IMR-90 (cell line): ENCODE measurements around the gene WDR47. TPM values are rescaled to one million over a fixed set of nuclear protein-coding genes. Genes with fewer than 3 reads are reported as not detected.

Experiments used
- ATAC-seq: fragments of 200-7000 bp; cut with Tn5 transposase; 2 replicates; pipeline ENCODE4 v1.9.1; 2020; ENCODE audit warnings: low read depth, mild to moderate bottlenecking, moderate library complexity
- BruUV-seq: library from RNA; stranded (reverse); fragments of 400-500 nt; replicated peaks from 2 replicates; lab custom pipeline; 2021; lab: Mats Ljungman, UMichigan
- CTCF ChIA-PET: fragments of 300-600 bp; formaldehyde crosslinking; extraction: SDS; loops from one replicate; lab custom pipeline; 2021; ENCODE audit warnings: antibody characterized with exemption; lab: Yijun Ruan, JAX
- POLR2A ChIA-PET: fragments of 300-600 bp; sonication (Branson Sonifier 250); formaldehyde crosslinking; loops from one replicate; lab custom pipeline; 2022; ENCODE audit warnings: antibody characterized with exemption; ENCODE audit not compliant: unreplicated experiment; lab: Charles Lee
- DNase-seq: peaks from one replicate; pipeline ENCODE4 v3.0.0; 2013
- H2AFZ ChIP-seq: replicated peaks from 2 replicates; pipeline ENCODE3; 2013; ENCODE audit warnings: low read length, mild to moderate bottlenecking; ENCODE audit not compliant: poor library complexity
- H2AK5ac ChIP-seq: 2 replicates; pipeline ENCODE4 v1.6.1; 2013; ENCODE audit warnings: low read depth, low read length, inconsistent platforms
- H2AK9ac ChIP-seq: replicated peaks from 2 replicates; pipeline ENCODE3; 2013; ENCODE audit warnings: mild to moderate bottlenecking, low read depth, low read length, moderate library complexity; ENCODE audit not compliant: poor library complexity
- H2BK120ac ChIP-seq: 2 replicates; pipeline ENCODE4 v1.6.1; 2013; ENCODE audit warnings: low read depth, low read length, inconsistent platforms
- H2BK15ac ChIP-seq: 3 replicates; pipeline ENCODE4 v1.6.1; 2013; ENCODE audit warnings: low read depth, low read length, inconsistent platforms
- H2BK20ac ChIP-seq: 2 replicates; pipeline ENCODE4 v1.6.1; 2013; ENCODE audit warnings: low read depth, mild to moderate bottlenecking, inconsistent platforms, low read length, moderate library complexity
- H2BK5ac ChIP-seq: 2 replicates; pipeline ENCODE4 v1.6.1; 2013; ENCODE audit warnings: mild to moderate bottlenecking, low read depth, low read length, inconsistent platforms; ENCODE audit not compliant: poor library complexity, severe bottlenecking
- H3K14ac ChIP-seq: replicated peaks from 2 replicates; pipeline ENCODE4 v1.6.1; 2013; ENCODE audit warnings: low read depth, low read length, inconsistent platforms
- H3K18ac ChIP-seq: 2 replicates; pipeline ENCODE4 v1.6.1; 2013; ENCODE audit warnings: low read depth, low read length, control low read depth
- H3K23ac ChIP-seq: 2 replicates; pipeline ENCODE4 v1.6.1; 2013; ENCODE audit warnings: low read depth, low read length, inconsistent platforms
- H3K27ac ChIP-seq: 2 replicates; pipeline ENCODE4 v1.5.1; 2013; ENCODE audit warnings: mild to moderate bottlenecking, control low read depth, low read length; ENCODE audit not compliant: insufficient read depth
- H3K27me3 ChIP-seq: 2 replicates; pipeline ENCODE4 v1.6.1; 2013; ENCODE audit warnings: low read length; ENCODE audit not compliant: control insufficient read depth, insufficient read depth
- H3K36me3 ChIP-seq: 2 replicates; pipeline ENCODE4 v1.6.1; 2013; ENCODE audit warnings: low read length, mixed read lengths; ENCODE audit not compliant: control insufficient read depth, insufficient read depth
- H3K4ac ChIP-seq: 2 replicates; pipeline ENCODE4 v1.6.1; 2013; ENCODE audit warnings: low read depth, low read length, inconsistent platforms
- H3K4me1 ChIP-seq: 2 replicates; pipeline ENCODE4 v1.6.1; 2013; ENCODE audit warnings: low read length, mixed read lengths; ENCODE audit not compliant: control insufficient read depth, insufficient read depth
- H3K4me2 ChIP-seq: 2 replicates; pipeline ENCODE4 v1.6.1; 2013; ENCODE audit warnings: low read depth, mild to moderate bottlenecking, control low read depth, low read length, moderate library complexity
- H3K4me3 ChIP-seq: 2 replicates; pipeline ENCODE4 v1.5.1; 2013; ENCODE audit warnings: low read depth, mild to moderate bottlenecking, control low read depth, low read length, moderate library complexity; ENCODE audit not compliant: insufficient read depth
- H3K56ac ChIP-seq: 2 replicates; pipeline ENCODE4 v1.6.1; 2013; ENCODE audit warnings: low read length, inconsistent platforms; ENCODE audit not compliant: insufficient read depth; ENCODE audit errors: extremely low read depth
- H3K79me1 ChIP-seq, 2 experiments: 2 replicates each; pipeline ENCODE4 v1.6.1; 2013; ENCODE audit warnings: low read length in 2 of 2, inconsistent platforms in 1 of 2, low read depth in 1 of 2
- H3K9ac ChIP-seq: 2 replicates; pipeline ENCODE4 v1.6.1; 2013; ENCODE audit warnings: low read depth, low read length, control low read depth
- H3K9me1 ChIP-seq: 2 replicates; pipeline ENCODE4 v1.6.1; 2013; ENCODE audit warnings: low read length, inconsistent platforms; ENCODE audit not compliant: insufficient read depth
- H3K9me3 ChIP-seq: 2 replicates; pipeline ENCODE4 v1.6.1; 2013; ENCODE audit warnings: low read length; ENCODE audit not compliant: control insufficient read depth, insufficient read depth
- H4K20me1 ChIP-seq: 2 replicates; pipeline ENCODE4 v1.6.1; 2013; ENCODE audit warnings: low read length, inconsistent platforms; ENCODE audit not compliant: insufficient read depth
- H4K5ac ChIP-seq: 2 replicates; pipeline ENCODE4 v1.6.1; 2013; ENCODE audit warnings: mild to moderate bottlenecking, low read depth, low read length, control low read depth
- H4K8ac ChIP-seq, 2 experiments: 2 replicates each; pipeline ENCODE4 v1.6.1; 2013; ENCODE audit warnings: low read depth in 2 of 2, low read length in 2 of 2, control low read depth in 1 of 2, inconsistent platforms in 1 of 2
- H4K91ac ChIP-seq: 2 replicates; pipeline ENCODE4 v1.6.1; 2013; ENCODE audit warnings: low read depth, low read length, inconsistent platforms; ENCODE audit not compliant: insufficient read depth
- MXI1 ChIP-seq: IDR thresholded peaks from 2 replicates; pipeline ENCODE4 v1.6.1; 2012; ENCODE audit warnings: low read depth, mild to moderate bottlenecking, low read length, moderate library complexity, borderline replicate concordance
- WGBS, 2 experiments: methylation state at CpG; one replicate each; pipeline versions ENCODE4 v1.1.5 to v1.1.7; 2013; ENCODE audit warnings: missing lambda C conversion rate in 2 of 2; ENCODE audit not compliant: insufficient read length in 1 of 2; ENCODE audit errors: extremely low coverage in 2 of 2; 5-methylcytosine and 5-hydroxymethylcytosine counted together
- dilution Hi-C: fragments of 300-500 bp; cut with HindIII; formaldehyde crosslinking; loops from one replicate; pipeline ENCODE4 v1.14.3; 2018; ENCODE audit warnings: low sequenced_read_pairs; ENCODE audit not compliant: unreplicated experiment
- in situ Hi-C: fragments of 300-500 bp; cut with MboI; formaldehyde crosslinking; loops from 3 replicates; pipeline ENCODE4 v1.14.3; 2019; ENCODE audit warnings: low sequenced_read_pairs, inconsistent platforms, mixed read lengths
- intact Hi-C: fragments of 100-400 bp; cut with micrococcal nuclease; formaldehyde crosslinking; loops from 2 replicates; pipeline ENCODE4 v1.10.0; 2022
- polyA plus RNA-seq, 3 experiments: library from polyadenylated mRNA; depleted of rRNA; stranded (reverse); fragments of >200 nt; gene quantifications; 2 replicates each; pipeline ENCODE4 v1.2.3, GENCODE V29; 2012; ENCODE audit warnings: low replicate concordance in 1 of 3
- total RNA-seq: library from RNA; depleted of rRNA; stranded (reverse); fragments of >200 nt; gene quantifications from 2 replicates; pipeline ENCODE4 v1.2.3, GENCODE V29; 2012

Gene WDR47
- total and polyA plus RNA-seq, 2 of the 4 experiments (the other 2 are of a cell fraction), result 8.2 to 17.4 TPM

- ChIA-PET CTCF (no interaction called here), POLR2A (interaction anchor here (0.6 kb wide), 1 partner anchor 30 kb away, joined by 8 read pairs; no protein-coding TSS in a partner anchor)
- ATAC-seq (peak; percentile 77), DNase-seq (no peak)
- Histone ChIP-seq H3K4me2 (peak overlapping the region; percentile 70), H4K8ac (peak overlapping the region in 1 of 2 experiments; percentile 8; a peak in 2 of 4 replicates), H3K27me3 (no peaks in the 10 kb centered on the region), H3K4me3 (no peak overlapping the region), H3K36me3 (0 out of 2 replicates have a peak, but pooled peaks cover 2% of the 10 kb centered on the region), H3K4ac (no peak overlapping the region), H3K18ac (no peak overlapping the region), H3K9me1 (0 out of 2 replicates have a peak, but pooled peaks cover 3% of the 10 kb centered on the region), H2BK5ac (no peak overlapping the region), H3K27ac (no peak overlapping the region), H3K4me1 (peaks cover 4% of the 10 kb centered on the region), H2BK120ac (no peak overlapping the region), H4K91ac (no peak overlapping the region), H2BK20ac (no peak overlapping the region), H3K79me1 (peaks cover 25 to 48% of the 10 kb centered on the region in 2 experiments), H4K20me1 (peaks cover 5% of the 10 kb centered on the region; the same call in 1 of the 2 replicates), H3K56ac (no peak overlapping the region), H2AK9ac (no peak overlapping the region), H2AK5ac (no peak overlapping the region), H3K9ac (peak overlapping the region; percentile 33; the same call in 1 of the 2 replicates), H3K9me3 (no peaks in the 10 kb centered on the region), H2AFZ (no peak overlapping the region), H2BK15ac (no peak overlapping the region), H4K5ac (no peak overlapping the region), H3K23ac (peak overlapping the region; percentile 67), H3K14ac (0 out of 2 replicates have a peak overlapping the region, but pooled peaks have one; percentile 64)
- dilution Hi-C loops, result no loop called here
- WGBS, 2 experiments, result 20% methylated on average over 1 of the region's 6 CpGs; no CpG with 5 or more reads in 1 of the 2 experiments
- intact Hi-C loops, result no loop called here
- no TSS peak for BruUV-seq
- TF ChIP-seq MXI1, result no peak
- in situ Hi-C loops, result no loop called here
These were observed 93.9 kb downstream of the WDR47 start for GRCh38 chr1:108947871-108948525.
